Uterus (tissue), 2 donors: ENCODE results near the gene P2RX2.

Experiments used
- POLR2A ChIP-seq, 2 donors: fragments of 450-650 bp; IDR thresholded peaks; one replicate each; pipeline ENCODE4 v1.6.1; 2016; ENCODE audit warnings: antibody characterized with exemption in 2 of 2, mild to moderate bottlenecking in 1 of 2, moderate library complexity in 1 of 2
- TF ChIP-seq, protein P1 (sequence below), 4 experiments: fragments of 200-600 bp in 2 of 4; fragments of 450-650 bp in 2 of 4; sonication (generic) in 2 of 4; IDR thresholded peaks; one replicate each; pipeline ENCODE4 v1.5.1; 2016 to 2019; ENCODE audit warnings: antibody characterized with exemption in 4 of 4, mild to moderate bottlenecking in 2 of 4, moderate library complexity in 1 of 4

GRCh38 chr12:132576701-132577100 is 41.9 kb upstream of the P2RX2 start:
- TF ChIP-seq, protein P1, sequence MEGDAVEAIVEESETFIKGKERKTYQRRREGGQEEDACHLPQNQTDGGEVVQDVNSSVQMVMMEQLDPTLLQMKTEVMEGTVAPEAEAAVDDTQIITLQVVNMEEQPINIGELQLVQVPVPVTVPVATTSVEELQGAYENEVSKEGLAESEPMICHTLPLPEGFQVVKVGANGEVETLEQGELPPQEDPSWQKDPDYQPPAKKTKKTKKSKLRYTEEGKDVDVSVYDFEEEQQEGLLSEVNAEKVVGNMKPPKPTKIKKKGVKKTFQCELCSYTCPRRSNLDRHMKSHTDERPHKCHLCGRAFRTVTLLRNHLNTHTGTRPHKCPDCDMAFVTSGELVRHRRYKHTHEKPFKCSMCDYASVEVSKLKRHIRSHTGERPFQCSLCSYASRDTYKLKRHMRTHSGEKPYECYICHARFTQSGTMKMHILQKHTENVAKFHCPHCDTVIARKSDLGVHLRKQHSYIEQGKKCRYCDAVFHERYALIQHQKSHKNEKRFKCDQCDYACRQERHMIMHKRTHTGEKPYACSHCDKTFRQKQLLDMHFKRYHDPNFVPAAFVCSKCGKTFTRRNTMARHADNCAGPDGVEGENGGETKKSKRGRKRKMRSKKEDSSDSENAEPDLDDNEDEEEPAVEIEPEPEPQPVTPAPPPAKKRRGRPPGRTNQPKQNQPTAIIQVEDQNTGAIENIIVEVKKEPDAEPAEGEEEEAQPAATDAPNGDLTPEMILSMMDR (IDR thresholded peaks at IDR 0.05): no peak
- TF ChIP-seq POLR2A (IDR thresholded peaks at IDR 0.05): no peak
